MM.1S (cell line): Measurements from ENCODE around the gene LDLRAD4.

ENCODE experiments used
- DNase-seq: peaks from one replicate; pipeline ENCODE4 v3.0.0-alpha.2; 2015
- H2AFZ ChIP-seq: fragments of 300-600 bp; sonication (generic); 2 replicates; pipeline ENCODE4 v1.6.0; 2016; ENCODE audit warnings: antibody characterized with exemption, low read length
- H3F3A ChIP-seq: fragments of 300-600 bp; sonication (generic); 2 replicates; pipeline ENCODE4 v1.6.1; 2016; ENCODE audit warnings: mild to moderate bottlenecking, antibody characterized with exemption, low read length, moderate library complexity, mixed read lengths; ENCODE audit not compliant: insufficient read depth
- H3K27ac ChIP-seq: fragments of 300-600 bp; sonication (generic); 2 replicates; pipeline ENCODE4 v1.5.1; 2016; ENCODE audit warnings: mild to moderate bottlenecking, low read length
- H3K27me3 ChIP-seq: fragments of 300-600 bp; sonication (generic); replicated peaks from 2 replicates; pipeline ENCODE4 v1.6.0; 2016; ENCODE audit warnings: low read length; ENCODE audit not compliant: insufficient read depth
- H3K36me3 ChIP-seq: fragments of 300-600 bp; sonication (generic); replicated peaks from 2 replicates; pipeline ENCODE4 v1.6.1; 2016; ENCODE audit warnings: mild to moderate bottlenecking, low read length, mixed read lengths; ENCODE audit not compliant: insufficient read depth
- H3K4me1 ChIP-seq: fragments of 300-600 bp; sonication (generic); 2 replicates; pipeline ENCODE4 v1.6.1; 2016; ENCODE audit warnings: low read length, mixed read lengths
- H3K4me2 ChIP-seq: fragments of 300-600 bp; sonication (generic); 2 replicates; pipeline ENCODE4 v1.6.0; 2016; ENCODE audit warnings: low read depth, low read length
- H3K4me3 ChIP-seq: fragments of 300-600 bp; sonication (generic); 2 replicates; pipeline ENCODE4 v1.5.1; 2016; ENCODE audit warnings: low read length, mixed read lengths
- H3K79me2 ChIP-seq: fragments of 300-600 bp; sonication (generic); 2 replicates; pipeline ENCODE4 v1.6.1; 2016; ENCODE audit warnings: mixed run types, low read length, mixed read lengths
- H3K9ac ChIP-seq: fragments of 300-600 bp; sonication (generic); 2 replicates; pipeline ENCODE4 v1.6.1; 2016; ENCODE audit warnings: low read length, mixed read lengths
- H3K9me2 ChIP-seq: fragments of 300-600 bp; sonication (generic); replicated peaks from 2 replicates; pipeline ENCODE4 v1.6.1; 2016; ENCODE audit warnings: mild to moderate bottlenecking, low read length, mixed read lengths; ENCODE audit not compliant: insufficient read depth
- H3K9me3 ChIP-seq: fragments of 300-600 bp; sonication (generic); replicated peaks from 2 replicates; pipeline ENCODE4 v1.6.1; 2016; ENCODE audit warnings: mild to moderate bottlenecking, low read length, mixed read lengths; ENCODE audit not compliant: insufficient read depth
- H4K20me1 ChIP-seq: fragments of 300-600 bp; sonication (generic); 2 replicates; pipeline ENCODE4 v1.6.1; 2016; ENCODE audit warnings: mild to moderate bottlenecking, low read length, moderate library complexity, mixed read lengths; ENCODE audit not compliant: insufficient read depth
- EZH2 ChIP-seq: fragments of 300-600 bp; sonication (generic); optimal IDR thresholded peaks from 2 replicates; pipeline ENCODE3; 2017; ENCODE audit warnings: low read depth, mild to moderate bottlenecking, antibody characterized with exemption, low read length, mixed read lengths
- EZH2phosphoT487 ChIP-seq: fragments of 300-600 bp; sonication (generic); IDR thresholded peaks from 2 replicates; pipeline ENCODE4 v1.6.1; 2018; ENCODE audit warnings: antibody characterized with exemption, low read length
- TF ChIP-seq, protein P1 (sequence below): fragments of 300-600 bp; sonication (generic); IDR thresholded peaks from 2 replicates; pipeline ENCODE4 v1.5.1; 2016; ENCODE audit warnings: antibody characterized with exemption, low read length, mixed read lengths

The LDLRAD4 gene

DNA sequence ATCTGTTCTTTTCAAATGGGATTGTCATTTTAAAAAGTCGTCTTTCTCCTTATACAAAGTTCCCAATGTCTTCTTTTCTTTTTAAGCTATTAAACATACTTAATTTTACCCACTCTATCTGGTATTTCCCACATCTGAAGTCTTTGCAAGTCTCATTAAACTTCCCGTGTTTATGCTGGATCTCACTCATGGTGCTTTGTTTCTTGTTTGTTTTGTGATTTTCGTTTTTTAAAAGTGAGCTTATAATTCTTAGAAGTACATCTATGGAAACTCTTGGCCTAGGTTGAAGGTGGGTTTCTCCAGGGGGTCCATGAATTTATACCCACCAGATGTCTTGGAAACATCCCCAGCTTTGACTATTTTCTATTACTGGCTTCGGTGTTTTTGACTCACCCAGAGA, 299.8 kb downstream of the LDLRAD4 start:
- Histone ChIP-seq H3K4me1 (no peaks in the 10 kb centered on the region), H3F3A (no peaks in the 10 kb centered on the region), H3K9me3 (no peaks in the 10 kb centered on the region), H3K27ac (no peak overlapping the region), H3K9ac (no peak overlapping the region), H3K36me3 (no peaks in the 10 kb centered on the region), H3K9me2 (no peaks in the 10 kb centered on the region), H4K20me1 (no peaks in the 10 kb centered on the region), H3K79me2 (no peaks in the 10 kb centered on the region), H3K4me2 (no peak overlapping the region), H3K4me3 (no peak overlapping the region), H3K27me3 (no peaks in the 10 kb centered on the region), H2AFZ (no peak overlapping the region)
- DNase-seq, result no peak
- TF ChIP-seq, protein P1, sequence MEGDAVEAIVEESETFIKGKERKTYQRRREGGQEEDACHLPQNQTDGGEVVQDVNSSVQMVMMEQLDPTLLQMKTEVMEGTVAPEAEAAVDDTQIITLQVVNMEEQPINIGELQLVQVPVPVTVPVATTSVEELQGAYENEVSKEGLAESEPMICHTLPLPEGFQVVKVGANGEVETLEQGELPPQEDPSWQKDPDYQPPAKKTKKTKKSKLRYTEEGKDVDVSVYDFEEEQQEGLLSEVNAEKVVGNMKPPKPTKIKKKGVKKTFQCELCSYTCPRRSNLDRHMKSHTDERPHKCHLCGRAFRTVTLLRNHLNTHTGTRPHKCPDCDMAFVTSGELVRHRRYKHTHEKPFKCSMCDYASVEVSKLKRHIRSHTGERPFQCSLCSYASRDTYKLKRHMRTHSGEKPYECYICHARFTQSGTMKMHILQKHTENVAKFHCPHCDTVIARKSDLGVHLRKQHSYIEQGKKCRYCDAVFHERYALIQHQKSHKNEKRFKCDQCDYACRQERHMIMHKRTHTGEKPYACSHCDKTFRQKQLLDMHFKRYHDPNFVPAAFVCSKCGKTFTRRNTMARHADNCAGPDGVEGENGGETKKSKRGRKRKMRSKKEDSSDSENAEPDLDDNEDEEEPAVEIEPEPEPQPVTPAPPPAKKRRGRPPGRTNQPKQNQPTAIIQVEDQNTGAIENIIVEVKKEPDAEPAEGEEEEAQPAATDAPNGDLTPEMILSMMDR, result no peak
- TF ChIP-seq EZH2 (no peak), EZH2phosphoT487 (no peak)

DNA sequence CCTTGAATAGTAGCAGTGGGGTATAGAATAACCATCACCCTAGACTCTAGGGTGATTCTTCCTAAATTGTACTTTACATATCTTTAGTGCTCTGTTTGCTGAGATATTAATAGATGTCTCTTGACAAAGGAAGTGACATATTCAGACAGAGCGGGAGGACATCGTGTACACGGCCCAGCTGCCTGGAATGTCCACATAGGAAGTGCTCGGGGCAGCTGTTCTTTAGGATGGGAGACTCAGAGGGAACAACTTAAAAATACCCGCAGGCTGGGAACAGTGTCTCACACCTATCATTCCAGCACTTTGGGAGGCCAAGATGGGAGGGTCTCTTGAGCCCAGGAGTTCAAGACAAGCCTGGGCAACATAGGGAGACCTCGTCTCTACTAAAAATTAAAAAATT, 301.7 kb downstream of the LDLRAD4 start:
- Histone ChIP-seq H3F3A (no peaks in the 10 kb centered on the region), H3K79me2 (no peaks in the 10 kb centered on the region), H3K36me3 (no peaks in the 10 kb centered on the region), H2AFZ (no peak overlapping the region), H3K4me2 (no peak overlapping the region), H4K20me1 (no peaks in the 10 kb centered on the region), H3K4me3 (no peak overlapping the region), H3K9ac (no peak overlapping the region), H3K27me3 (no peaks in the 10 kb centered on the region), H3K9me2 (no peaks in the 10 kb centered on the region), H3K27ac (no peak overlapping the region), H3K4me1 (no peaks in the 10 kb centered on the region), H3K9me3 (no peaks in the 10 kb centered on the region)
- no peak for TF ChIP-seq EZH2phosphoT487
- no peak for TF ChIP-seq EZH2
- TF ChIP-seq, protein P1, result no peak
- no peak for DNase-seq

DNA sequence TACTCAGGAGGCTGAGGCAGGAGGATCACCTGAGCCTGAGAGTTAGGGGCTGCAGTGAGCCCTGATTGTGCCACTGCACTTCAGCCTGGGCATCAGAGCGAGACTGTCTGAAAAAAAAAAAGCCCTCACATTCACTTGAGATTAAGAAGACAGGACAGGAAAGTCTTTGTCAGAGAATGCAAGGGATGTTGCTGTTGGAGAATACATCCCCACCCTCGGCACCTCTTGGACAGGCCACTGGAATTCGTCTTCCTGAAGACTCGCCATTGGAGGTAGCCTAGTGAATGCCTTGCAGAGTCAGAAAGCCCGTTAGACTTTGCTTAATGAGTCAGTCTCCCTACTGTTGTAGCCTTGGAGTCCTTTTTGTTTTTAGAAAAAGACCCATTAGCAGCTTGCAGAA, 302.2 kb downstream of the LDLRAD4 start:
- no peak overlapping the region for H3K9ac ChIP-seq
- TF ChIP-seq, protein P1, result no peak
- no peak for TF ChIP-seq EZH2phosphoT487
- no peak for TF ChIP-seq EZH2
- no peak overlapping the region for H3K4me3 ChIP-seq
- no peaks in the 10 kb centered on the region for H3K4me1 ChIP-seq
- H3K9me2 ChIP-seq, result no peaks in the 10 kb centered on the region
- DNase-seq, result no peak
- no peak overlapping the region for H3K4me2 ChIP-seq
- no peak overlapping the region for H3K27ac ChIP-seq
- no peak overlapping the region for H2AFZ ChIP-seq
- H4K20me1 ChIP-seq, result no peaks in the 10 kb centered on the region
- H3K36me3 ChIP-seq, result no peaks in the 10 kb centered on the region
- H3K9me3 ChIP-seq, result no peaks in the 10 kb centered on the region
- H3F3A ChIP-seq, result no peaks in the 10 kb centered on the region
- no peaks in the 10 kb centered on the region for H3K27me3 ChIP-seq
- H3K79me2 ChIP-seq, result no peaks in the 10 kb centered on the region
